NOMO-1 treated with DMSO at 0.1 percent for 48 hours (cell line): ENCODE measurements around the gene LBHD1.
"Not testable (repeated sequence)": the region's sequence is repeated elsewhere in the genome, so short reads cannot be mapped to it uniquely, and the experiment has no call there.

Experiments used
- DNase-seq: peaks from one replicate; lab custom pipeline; 2025; ENCODE audit not compliant: unreplicated experiment; lab: John Stamatoyannopoulos, UW

LBHD1 gene

DNA sequence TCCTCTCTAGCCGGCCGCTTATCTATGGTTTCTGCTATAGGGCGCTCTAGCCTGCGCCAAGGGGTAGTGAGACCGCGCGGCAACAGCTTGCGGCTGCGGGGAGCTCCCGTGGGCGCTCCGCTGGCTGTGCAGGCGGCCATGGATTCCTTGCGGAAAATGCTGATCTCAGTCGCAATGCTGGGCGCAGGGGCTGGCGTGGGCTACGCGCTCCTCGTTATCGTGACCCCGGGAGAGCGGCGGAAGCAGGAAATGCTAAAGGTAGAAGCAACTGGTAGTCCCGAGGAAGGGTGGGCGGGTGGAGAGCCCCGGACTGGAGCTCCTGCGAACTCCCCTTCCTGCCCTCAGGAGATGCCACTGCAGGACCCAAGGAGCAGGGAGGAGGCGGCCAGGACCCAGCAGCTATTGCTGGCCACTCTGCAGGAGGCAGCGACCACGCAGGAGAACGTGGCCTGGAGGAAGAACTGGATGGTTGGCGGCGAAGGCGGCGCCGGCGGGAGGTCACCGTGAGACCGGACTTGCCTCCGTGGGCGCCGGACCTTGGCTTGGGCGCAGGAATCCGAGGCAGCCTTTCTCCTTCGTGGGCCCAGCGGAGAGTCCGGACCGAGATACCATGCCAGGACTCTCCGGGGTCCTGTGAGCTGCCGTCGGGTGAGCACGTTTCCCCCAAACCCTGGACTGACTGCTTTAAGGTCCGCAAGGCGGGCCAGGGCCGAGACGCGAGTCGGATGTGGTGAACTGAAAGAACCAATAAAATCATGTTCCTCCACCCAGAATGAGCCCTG lies at the start of gene LBHD1, which contains the start of gene UQCC3:
LBHD1 (minus strand) TSS at position 660 of the 782 bp plus-strand sequence. CDS start 2,236 bp downstream, outside the sequence.
UQCC3 (plus strand) TSS at position 66 of the 782 bp plus-strand sequence; CDS start at position 139, 73 bp downstream.
- DNase-seq, result peak; percentile 93

- DNase-seq, result no peak
Measured at GRCh38 chr11:62719302-62719978, 47.4 kb upstream of the LBHD1 start.

GRCh38 chr11:62716816-62717215 lies 44.7 kb upstream of the LBHD1 start:
- no peak for DNase-seq

DNA sequence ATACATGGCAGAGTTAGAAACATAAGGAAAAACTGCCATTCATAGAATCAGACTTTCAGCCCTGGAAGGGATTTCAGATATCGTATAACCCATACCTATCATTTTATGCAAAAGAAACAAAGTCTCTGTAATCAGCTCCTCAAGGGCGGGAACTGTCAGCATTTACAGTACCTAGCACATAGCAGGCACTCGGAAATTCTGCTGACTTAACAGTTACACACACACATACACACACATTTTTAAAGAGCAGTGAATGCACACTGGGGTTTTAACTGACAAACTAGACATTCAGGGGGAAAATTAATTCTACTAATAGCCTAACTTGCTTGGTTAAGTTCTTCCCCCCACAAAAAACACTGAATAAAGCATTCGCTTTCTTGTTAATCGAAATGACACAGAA lies 44.1 kb upstream of the LBHD1 start:
- DNase-seq, result no peak

- no peak for DNase-seq
Measured at GRCh38 chr11:62715150-62716130, 43.4 kb upstream of the LBHD1 start.

DNA sequence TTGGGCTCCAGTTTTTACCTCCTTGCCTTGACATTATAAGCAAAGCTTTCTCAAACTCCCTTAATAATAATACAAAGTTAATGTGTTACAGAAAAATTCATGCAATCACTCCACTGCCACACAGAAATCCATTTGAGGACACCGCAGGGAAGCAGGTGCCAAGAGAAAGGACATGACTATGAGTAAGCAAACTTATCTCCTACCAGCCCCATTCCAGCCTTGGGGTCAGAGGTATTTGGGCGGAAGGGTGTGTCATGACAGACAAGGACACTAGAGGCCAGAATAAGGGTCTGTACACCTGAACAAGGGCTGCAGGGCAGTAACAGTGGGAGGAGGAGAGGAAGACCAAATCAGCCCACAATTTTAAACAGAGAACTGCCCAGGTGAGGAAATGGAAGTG lies 41.3 kb upstream of the LBHD1 start:
- DNase-seq, result no peak

DNA sequence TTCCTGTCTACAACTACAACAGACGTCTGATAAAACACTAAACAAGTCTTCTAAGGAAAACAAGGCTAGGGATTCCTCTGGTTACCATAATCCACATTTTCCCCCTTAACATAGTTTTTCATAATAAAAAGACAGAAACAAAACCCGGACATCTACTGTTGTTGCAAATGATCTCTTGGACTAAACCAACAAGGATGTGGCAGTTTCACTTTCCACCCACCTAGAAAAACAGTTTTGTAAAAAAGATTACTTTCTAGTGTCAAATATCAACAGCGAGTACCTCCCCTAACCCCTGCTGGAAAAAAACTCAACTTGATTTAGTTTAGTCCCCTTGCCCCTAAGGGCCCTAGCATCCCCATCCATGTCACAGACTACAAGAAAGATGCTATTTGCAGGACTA lies 40.8 kb upstream of the LBHD1 start:
- no peak for DNase-seq

DNA sequence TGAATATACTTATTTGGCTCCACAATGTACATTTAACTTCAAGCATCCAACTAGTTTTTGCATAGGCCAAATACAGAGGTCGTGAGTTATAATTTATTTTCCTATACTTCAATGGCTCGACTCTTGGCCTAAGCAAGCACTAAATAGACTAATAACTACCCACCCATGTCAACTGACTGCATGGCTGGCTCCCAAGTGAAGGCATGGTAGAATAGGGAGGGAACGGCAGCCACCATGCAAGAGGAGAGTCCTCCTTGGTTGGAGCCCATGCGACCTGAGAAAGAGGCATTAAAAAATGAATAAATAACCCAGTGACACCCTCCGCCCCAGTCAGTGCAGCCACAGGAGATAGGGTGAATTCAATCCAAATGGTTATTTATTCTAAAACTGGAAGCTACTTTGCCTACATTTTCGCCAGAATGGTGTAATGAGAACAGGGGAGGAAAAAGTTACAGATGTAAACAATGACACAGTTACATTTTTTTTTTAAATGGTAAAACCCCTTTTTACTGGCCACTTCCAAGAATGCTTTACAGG lies 40.3 kb upstream of the LBHD1 start:
- DNase-seq, result no peak

GRCh38 chr11:62710001-62710345 lies 37.9 kb upstream of the LBHD1 start:
- no peak for DNase-seq

- DNase-seq, result peak; percentile 99
Measured at GRCh38 chr11:62709247-62710000, 37.4 kb upstream of the LBHD1 start.

DNA sequence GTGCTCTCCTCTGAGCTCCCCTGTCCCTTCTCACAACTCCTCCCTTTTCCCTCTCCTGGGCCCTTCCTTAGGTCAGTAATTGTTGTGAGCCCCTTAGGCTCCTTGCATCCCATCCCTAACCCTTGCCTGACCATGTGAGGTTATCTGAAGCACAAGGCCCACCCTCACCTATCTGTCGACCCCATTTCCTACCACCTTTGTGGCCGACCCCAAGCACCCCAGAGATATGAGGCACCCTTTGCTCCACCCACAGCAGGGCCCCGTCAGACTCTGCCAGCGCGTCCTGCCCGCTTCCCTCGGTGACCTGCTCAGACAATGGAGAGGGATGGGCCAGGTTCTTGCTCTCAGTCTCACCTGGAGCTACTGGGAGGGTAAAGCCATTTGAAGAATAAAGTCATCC lies 36.7 kb upstream of the LBHD1 start:
- DNase-seq, result no peak

- DNase-seq, result no peak
Measured at GRCh38 chr11:62708392-62708791, 36.3 kb upstream of the LBHD1 start.

- no peak for DNase-seq
Measured at GRCh38 chr11:62707277-62707861, 35.3 kb upstream of the LBHD1 start, which contains the start of the genes BSCL2 and GNG3. BSCL2 (minus strand) TSS chr11:62707424; CDS start chr11:62707195, 229 bp downstream. GNG3 (plus strand) TSS chr11:62707676; CDS start chr11:62708296, 620 bp downstream.

- DNase-seq, result no peak
Measured at GRCh38 chr11:62706850-62707247, 34.8 kb upstream of the LBHD1 start.

DNA sequence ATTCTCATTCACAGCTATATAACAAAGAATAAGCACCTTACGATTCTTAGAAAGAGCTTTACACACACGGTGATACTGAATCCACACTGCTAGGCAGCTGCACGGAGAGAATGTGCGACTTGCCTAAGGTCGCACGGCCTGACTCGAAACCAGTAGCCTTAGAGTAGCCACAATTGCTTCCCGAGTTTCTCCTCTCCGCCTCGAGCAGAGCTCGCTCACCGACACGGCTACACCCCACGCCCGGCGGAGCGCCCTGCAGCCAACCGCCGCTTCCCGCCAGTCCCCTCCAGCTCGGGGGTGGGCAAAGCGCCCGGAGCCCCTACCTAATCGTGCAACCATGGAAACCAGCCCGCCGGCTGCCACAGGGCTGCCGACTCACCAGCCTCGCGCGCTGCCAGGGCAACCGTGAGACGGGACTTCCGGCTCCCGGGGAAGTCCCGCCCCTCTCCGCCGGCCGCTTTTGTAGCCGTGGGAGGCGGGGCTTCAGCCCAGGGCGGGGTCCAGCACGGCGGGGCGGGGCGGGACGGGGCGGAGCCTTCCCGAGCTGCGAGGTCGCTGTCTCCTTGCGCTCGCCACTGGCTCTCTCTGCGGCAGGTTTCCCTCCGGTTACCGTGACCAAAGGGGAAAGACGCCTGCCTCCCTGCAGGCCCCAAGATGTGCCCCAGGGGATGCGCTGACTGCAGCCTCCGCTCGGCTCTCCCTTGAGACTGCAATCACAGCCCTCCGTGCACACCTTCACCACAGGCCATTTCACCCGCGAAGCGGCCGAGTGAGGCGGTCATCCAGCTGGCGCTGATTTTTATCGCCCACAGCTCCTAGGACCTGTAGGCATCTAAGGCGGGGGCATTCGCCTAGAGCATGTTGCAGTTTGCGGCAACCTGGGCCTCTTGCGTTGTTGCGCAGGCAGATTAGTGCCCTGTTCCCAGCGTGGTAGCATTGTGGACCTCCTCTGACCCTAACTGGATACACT lies 34.1 kb upstream of the LBHD1 start:
- DNase-seq, result peak; percentile 85

DNA sequence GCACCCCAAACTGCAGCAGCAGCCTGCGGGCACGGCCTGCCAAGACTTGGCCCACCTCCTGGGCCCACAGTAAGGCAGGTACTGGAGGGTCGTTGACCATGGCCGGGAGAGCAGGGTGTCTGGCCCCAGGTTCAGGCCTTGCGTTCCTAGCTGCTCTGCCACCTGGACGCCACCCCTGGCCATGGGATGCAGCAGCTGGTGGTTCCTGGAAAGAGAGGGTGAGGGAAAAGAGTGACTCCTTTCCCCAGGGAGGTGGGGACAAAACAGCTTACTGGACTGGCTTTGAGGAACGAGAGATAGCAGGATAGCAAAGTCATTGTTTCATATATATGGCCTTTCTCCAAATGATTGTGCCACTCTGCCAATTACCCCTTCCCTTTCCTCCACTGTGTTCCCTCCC lies 33.3 kb upstream of the LBHD1 start:
- DNase-seq, result no peak

DNA sequence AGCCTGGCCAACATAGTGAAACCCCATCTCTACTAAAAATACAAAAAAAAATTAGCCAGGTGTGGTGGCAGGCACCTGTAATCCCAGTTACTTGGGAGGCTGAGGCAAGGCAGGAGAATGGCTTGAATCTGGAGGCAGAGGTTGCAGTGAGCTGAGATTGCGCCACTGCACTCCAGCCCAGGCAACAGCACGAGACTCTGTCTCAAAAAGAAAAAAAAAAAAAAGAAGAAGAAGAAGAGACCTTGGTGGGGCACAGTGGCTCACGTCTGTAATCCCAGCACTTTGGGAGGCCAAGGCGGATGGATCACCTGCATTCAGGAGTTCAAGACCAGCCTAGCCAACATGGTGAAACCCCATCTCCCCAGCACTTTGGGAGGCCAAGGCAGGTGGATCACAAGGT lies 31.9 kb upstream of the LBHD1 start:
- not testable (repeated sequence) for DNase-seq

GRCh38 chr11:62702246-62702645 lies 30.2 kb upstream of the LBHD1 start:
- no peak for DNase-seq
